ENCODE measurements around the gene SELE.
"Not testable (repeated sequence)": the region's sequence is repeated elsewhere in the genome, so short reads cannot be mapped to it uniquely, and the experiment has no call there.

Gene SELE

DNA sequence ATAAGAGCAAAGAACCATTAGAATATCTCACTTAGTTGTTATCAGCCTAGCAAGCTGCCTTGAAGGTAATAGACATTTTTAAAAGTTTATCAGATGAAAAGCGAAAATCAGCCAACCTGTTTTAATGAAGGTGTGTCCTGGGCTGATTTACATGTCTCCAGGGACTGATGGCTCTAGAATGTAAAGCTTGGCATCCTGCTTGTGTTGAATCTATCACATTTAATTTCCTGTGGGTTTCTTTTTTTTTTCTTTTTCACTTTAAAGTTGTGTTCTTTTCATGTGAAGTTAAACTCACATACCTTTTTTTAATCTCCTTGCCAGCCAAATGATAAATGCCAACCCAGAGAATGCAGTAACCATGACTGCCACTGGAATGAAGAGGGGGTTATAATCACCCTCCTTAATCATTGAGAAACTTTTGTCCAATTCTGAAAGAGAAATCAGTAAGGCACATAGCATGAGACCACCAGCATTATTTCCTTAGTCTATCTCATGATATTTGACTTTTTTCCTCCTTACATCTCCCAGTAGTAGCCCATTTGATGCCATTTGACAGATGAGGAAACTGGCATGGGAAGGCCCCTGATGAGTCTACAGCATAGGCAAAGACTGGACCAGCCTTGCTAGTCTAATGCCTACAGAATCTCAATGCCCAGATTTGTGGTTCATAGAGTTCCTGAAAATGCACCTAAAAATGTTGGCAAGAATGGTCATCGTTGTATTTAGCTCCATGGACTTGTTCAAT is 32.4 kb downstream of the SELE start:
- Mint-ChIP-seq H3K4me1 (peaks cover 61% of the 10 kb centered on the region), H3K36me3 (no peaks in the 10 kb centered on the region), H3K4me3 (no peak overlapping the region), H3K9me3 (no peaks in the 10 kb centered on the region), H3K27ac (no peak overlapping the region)
- no peak for DNase-seq (ENCODE audit: low spot score in 2 of 2)
- no peak for ATAC-seq

DNA sequence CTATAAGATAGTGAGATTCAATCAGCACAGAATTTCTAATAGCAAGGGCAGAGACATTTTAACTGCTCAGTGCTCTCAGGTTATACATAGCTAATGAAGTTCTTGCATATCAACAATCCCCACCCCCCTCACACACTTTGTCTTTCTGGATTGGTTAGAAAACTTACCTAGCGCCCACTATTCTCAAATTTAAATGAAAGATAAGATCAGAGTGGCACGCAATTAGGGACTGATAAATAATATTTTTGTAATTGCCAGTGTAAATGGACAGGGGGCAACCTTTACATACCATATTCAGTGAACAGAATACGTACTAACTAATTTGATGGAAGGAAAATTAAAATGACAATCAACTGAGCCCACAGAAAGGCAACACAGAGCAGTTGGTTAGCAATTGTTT is 34.2 kb downstream of the SELE start:
- no peak for DNase-seq (ENCODE audit: low spot score in 2 of 2)
- no peak overlapping the region for H3K4me3 Mint-ChIP-seq
- H3K36me3 Mint-ChIP-seq, result no peaks in the 10 kb centered on the region
- peaks cover 79% of the 10 kb centered on the region for H3K4me1 Mint-ChIP-seq
- no peak overlapping the region for H3K27ac Mint-ChIP-seq
- H3K9me3 Mint-ChIP-seq, result no peaks in the 10 kb centered on the region
- no peak for ATAC-seq

DNA sequence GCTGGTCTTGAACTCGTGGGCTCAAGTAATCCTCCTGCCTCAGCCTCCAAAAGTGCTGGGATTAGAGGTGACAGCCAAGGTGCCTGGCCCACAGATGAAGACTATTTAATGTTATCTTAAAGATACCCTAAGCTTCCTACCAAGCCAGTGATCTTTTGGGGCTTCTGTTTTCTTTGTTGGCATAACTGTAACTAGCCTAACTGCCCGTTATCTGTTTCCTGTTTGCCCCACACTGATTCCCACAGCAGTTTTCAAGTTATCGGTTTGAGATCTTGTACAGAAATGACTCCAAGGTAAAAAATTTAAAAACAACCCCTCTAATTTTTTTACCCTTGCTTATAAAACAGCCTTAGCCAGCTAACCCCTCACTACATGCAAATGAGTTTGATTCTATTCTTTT is 34.9 kb downstream of the SELE start:
- no peaks in the 10 kb centered on the region for H3K36me3 Mint-ChIP-seq
- H3K4me1 Mint-ChIP-seq, result peaks cover 84% of the 10 kb centered on the region
- peak overlapping the region; percentile 54 for H3K27ac Mint-ChIP-seq
- DNase-seq (ENCODE audit: low spot score in 2 of 2) (no peak), ATAC-seq (peak; percentile 65)
- H3K9me3 Mint-ChIP-seq, result no peaks in the 10 kb centered on the region
- H3K4me3 Mint-ChIP-seq, result peak overlapping the region; percentile 10

DNA sequence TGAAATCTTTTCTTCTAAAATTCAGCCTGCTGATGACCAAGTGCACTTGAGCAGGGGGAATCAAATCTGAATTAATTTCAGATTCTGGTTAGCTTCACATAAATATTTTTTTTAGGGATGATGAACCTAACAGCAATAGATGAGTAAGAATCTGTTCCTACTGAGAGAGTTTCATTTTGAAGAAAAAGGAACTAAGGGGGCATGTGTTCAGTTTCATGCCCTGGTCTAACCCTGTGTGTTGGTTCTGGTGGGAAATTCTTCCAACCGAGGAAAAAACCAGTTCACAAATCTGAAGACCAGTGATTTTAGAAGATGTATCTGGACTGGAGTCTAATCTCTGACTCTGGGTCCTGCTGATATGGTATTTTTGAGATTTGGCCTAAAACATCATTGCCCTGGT is 36.1 kb downstream of the SELE start:
- DNase-seq (ENCODE audit: low spot score in 2 of 2) (no peak), ATAC-seq (peak; percentile 46)
- H3K9me3 Mint-ChIP-seq, result no peaks in the 10 kb centered on the region
- H3K36me3 Mint-ChIP-seq, result no peaks in the 10 kb centered on the region
- peak overlapping the region; percentile 54 for H3K27ac Mint-ChIP-seq
- H3K4me1 Mint-ChIP-seq, result peaks cover 82% of the 10 kb centered on the region
- no peak overlapping the region for H3K4me3 Mint-ChIP-seq

DNA sequence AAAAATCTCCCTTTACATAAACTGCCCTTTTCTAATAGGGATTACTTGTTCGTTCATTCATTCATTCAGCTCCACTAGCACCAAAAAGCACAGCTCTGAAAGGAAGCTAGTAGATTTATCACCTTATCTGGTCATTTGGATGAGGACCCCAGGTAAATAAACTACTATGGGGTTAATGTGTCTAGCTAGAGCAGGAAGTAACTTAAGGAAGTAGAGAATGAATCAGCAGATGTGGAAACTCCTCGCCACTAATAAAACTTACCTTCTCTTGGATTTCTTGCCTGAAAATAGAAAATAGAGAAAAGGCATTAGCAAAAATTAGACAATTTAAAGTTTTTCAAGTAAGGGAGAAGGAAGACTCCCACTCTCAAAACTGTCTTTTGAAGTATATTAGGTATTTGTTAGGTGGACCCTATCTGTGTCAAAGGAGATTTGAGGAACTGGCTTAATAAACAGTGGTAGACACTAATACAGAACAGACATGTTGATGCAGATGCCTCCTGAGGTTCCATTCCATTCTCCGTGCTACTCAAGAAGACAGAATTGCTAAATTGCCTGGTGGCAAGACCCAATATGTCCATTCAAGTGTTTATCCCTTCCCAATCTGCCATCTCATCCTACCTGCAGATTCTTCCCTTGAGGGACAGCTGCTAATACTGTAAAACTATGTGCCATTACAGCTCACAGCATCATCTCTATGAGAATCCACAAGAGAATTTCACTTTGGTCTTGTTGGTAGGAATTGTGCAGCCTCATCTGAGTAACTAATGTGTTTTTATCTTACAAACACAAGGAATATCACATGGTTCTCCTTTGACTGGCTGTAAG is 37.4 kb downstream of the SELE start:
- no peak for ATAC-seq
- Mint-ChIP-seq H3K4me3 (no peak overlapping the region), H3K4me1 (peaks cover 82% of the 10 kb centered on the region), H3K27ac (no peak overlapping the region), H3K9me3 (no peaks in the 10 kb centered on the region), H3K36me3 (no peaks in the 10 kb centered on the region)
- no peak for DNase-seq (ENCODE audit: low spot score in 2 of 2)

DNA sequence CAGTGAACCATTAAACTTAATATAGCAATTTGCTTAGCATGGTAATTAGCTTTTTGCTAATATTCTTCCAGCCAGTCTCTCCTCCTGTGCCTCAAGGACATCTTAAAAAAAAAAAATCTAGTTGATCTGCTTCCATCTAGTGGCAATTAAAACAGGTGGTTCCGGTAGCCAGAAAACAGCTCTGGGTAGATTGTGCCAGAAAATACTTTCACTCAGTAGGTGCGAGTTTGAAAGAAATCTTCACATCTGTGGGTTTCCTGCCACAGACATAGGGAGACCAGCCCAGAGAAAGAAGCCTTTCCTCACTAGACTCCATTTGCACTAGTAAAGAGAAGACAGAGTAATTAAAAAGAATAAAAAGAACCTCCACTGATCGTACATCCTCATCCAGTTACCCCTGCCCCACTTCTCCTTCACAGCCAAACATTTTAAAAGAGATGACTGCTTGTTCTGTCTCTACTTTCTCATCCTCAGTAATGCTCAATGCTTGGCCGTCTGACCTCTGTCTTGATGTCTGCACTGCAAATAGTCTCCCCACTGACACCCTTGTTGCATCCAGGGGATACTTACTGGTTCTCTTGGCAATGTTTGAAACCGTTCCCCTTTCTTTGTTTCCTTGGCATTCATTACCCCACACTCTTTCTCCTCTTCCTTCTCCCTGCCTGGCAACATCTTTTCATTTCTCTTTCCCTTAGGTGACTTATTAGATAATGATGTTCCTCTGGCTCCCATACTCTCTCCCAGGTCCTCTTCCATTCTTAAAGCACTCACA is 39.4 kb downstream of the SELE start:
- H3K36me3 Mint-ChIP-seq, result no peaks in the 10 kb centered on the region
- H3K9me3 Mint-ChIP-seq, result no peaks in the 10 kb centered on the region
- peak; percentile 35 for ATAC-seq
- H3K4me1 Mint-ChIP-seq, result peaks cover 85% of the 10 kb centered on the region
- no peak for DNase-seq (ENCODE audit: low spot score in 2 of 2)
- H3K27ac Mint-ChIP-seq, result peak overlapping the region; percentile 32
- H3K4me3 Mint-ChIP-seq, result peak overlapping the region; percentile 11

DNA sequence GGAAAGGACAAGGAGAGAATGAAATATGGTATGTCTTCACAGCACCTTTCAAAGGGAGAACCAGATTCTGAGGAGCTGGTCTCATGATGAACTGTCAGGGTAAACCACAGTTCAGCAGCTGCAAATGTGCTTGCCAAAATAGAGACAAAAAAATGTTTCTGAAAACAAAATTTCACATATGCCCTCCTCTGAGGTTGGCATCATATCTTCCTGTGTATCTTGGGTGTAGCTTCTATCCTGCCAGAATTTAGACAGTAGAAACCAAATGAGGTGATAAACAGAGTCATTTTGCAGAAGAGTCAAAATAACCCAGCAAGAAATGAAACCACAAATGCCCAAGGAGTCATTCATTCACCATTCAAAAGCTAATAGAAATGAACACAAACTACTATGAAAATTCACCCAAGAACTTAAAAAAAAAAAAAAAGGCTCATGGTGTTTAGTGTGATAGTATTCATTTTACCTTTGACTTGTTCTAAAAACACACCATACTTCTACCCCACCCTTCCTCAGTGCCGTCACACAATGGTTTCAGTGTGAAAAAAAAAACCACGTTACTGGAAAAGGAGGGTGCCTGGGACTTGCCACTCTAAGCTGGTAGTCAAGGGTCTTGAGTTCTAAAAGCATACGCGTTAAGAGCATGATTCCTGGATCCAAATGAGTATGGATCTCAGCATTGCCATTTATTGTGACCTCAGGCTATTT is 41.0 kb downstream of the SELE start:
- Mint-ChIP-seq H3K36me3 (no peaks in the 10 kb centered on the region), H3K27ac (peak overlapping the region; percentile 11), H3K4me1 (peaks cover 74% of the 10 kb centered on the region), H3K9me3 (no peaks in the 10 kb centered on the region), H3K4me3 (peak overlapping the region; percentile 45)
- DNase-seq (ENCODE audit: low spot score in 2 of 2) (peak in 1 of 2 donors; percentile 72), ATAC-seq (peak; percentile 93)

DNA sequence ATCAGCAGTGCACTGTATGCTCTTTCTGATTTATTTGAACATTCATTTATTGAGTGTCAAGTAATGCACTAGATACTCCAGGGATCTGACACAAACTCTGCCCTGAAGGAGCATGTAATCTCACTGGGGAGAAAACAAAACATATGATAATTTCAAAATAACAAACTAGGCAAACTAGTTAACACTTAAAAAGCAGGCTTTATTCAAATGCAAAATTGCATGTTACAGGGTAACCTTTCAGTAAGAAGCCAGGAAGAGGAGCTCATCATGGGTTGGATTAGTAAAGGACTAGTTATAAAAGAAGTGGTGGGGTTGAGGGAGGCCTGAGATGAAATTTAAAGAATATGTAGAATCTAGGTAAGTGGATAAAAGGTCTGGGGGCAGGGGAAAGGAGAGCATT is 43.4 kb downstream of the SELE start:
- no peak for ATAC-seq
- Mint-ChIP-seq H3K4me1 (peaks cover 54% of the 10 kb centered on the region), H3K4me3 (no peak overlapping the region), H3K36me3 (no peaks in the 10 kb centered on the region), H3K27ac (no peak overlapping the region), H3K9me3 (no peaks in the 10 kb centered on the region)
- no peak for DNase-seq (ENCODE audit: low spot score in 2 of 2)

DNA sequence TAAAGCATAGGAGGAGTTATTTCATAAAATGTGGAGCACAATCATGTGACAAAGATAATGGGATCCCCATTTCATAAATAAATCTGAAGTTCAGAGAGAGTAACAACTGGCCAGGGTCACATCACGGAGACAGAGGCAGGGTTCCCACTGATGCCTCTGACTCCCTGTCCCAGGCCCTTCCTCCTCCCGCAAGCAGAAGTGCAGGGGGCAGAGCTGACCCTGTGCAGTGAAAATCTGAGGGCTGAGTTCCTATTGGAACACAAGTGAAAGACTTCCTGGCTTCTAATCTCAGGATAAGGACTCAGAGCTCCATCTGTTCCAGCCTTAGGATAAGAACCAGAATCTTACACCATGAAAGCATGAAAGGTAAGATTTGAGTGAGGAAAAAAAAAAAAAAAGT is 44.5 kb downstream of the SELE start:
- no peak for DNase-seq (ENCODE audit: low spot score in 2 of 2)
- Mint-ChIP-seq H3K36me3 (no peaks in the 10 kb centered on the region), H3K4me3 (no peak overlapping the region), H3K4me1 (peaks cover 43% of the 10 kb centered on the region), H3K27ac (no peak overlapping the region), H3K9me3 (no peaks in the 10 kb centered on the region)
- no peak for ATAC-seq

DNA sequence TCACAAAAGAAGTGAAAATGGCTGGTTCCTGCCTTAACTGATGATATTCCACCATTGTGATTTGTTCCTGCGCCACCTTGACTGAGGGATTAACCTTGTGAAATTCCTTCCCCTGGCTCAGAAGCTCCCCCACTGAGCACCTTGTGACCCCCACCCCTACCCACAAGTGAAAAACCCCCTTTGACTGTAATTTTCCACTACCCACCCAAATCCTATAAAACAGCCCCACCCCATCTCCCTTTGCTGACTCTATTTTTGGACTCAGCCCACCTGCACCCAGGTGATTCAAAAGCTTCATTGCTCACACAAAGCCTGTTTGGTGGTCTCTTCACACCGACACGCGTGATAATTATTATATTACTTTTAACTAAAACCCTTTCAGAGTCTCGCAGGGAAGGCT is 45.5 kb downstream of the SELE start:
- not testable (repeated sequence) for H3K27ac Mint-ChIP-seq; H3K4me3 Mint-ChIP-seq; ATAC-seq; H3K36me3 Mint-ChIP-seq; H3K9me3 Mint-ChIP-seq; DNase-seq (ENCODE audit: low spot score in 2 of 2)
- H3K4me1 Mint-ChIP-seq, result peaks cover 33% of the 10 kb centered on the region

DNA sequence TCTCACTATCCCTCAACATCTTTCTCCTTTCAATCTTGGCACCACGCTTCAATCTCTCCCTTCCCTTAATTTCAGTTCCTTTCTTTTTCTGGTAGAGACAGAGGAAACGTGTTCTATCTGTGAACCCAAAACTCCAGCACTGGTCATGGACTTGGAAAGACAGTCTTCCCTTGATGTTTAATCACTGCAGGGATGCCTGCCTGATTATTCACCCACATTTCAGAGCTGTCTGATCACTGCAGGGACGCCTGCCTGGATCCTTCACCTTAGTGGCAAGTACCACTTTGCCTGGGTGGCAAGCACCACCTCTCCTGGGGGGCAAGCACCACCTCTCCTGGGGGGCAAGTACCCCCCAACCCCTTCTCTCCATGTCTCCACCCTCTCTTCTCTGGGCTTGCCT is 50.2 kb downstream of the SELE start:
- Mint-ChIP-seq H3K36me3 (no peaks in the 10 kb centered on the region), H3K4me3 (no peak overlapping the region), H3K9me3 (no peaks in the 10 kb centered on the region), H3K4me1 (peaks cover 25% of the 10 kb centered on the region), H3K27ac (no peak overlapping the region)
- no peak for ATAC-seq
- no peak for DNase-seq (ENCODE audit: low spot score in 2 of 2)

DNA sequence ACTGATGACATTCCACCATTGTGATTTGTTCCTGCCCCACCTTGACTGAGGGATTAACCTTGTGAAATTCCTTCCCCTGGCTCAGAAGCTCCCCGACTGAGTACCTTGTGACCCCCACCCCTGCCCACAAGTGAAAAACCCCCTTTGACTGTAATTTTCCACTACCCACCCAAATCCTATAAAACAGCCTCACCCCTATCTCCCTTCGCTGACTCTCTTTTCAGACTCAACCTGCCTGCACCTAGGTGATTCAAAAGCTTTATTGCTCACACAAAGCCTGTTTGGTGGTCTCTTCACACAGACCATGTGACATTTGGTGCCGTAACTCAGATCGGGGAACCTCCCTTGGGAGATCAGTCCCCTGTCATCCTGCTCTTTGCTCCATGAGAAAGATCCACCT is 50.7 kb downstream of the SELE start:
- ATAC-seq; H3K36me3 Mint-ChIP-seq; H3K9me3 Mint-ChIP-seq; DNase-seq (ENCODE audit: low spot score in 2 of 2); H3K4me3 Mint-ChIP-seq; H3K27ac Mint-ChIP-seq: not testable (repeated sequence)
- H3K4me1 Mint-ChIP-seq, result peaks cover 25% of the 10 kb centered on the region

DNA sequence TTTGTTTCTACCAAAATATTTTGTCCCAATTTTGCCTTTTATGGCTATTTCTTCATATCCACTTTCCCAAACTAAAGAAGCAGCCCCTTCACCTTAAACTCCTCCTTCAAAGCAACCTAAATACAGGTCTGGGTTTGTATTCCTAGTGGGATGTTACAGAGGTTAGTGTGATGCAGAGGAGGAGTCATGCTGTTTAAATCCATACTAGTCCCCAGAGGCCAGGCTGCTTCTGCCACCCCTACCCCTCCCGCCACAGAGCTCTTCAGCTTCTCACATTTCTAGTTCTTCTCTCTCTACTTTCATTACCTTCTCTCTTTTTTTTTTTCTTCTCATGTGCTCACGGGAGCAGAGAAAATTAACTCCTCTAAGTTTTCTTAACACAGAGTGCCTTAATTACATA is 51.8 kb downstream of the SELE start:
- Mint-ChIP-seq H3K9me3 (no peaks in the 10 kb centered on the region), H3K4me1 (peaks cover 26% of the 10 kb centered on the region), H3K4me3 (no peak overlapping the region), H3K36me3 (no peaks in the 10 kb centered on the region), H3K27ac (no peak overlapping the region)
- ATAC-seq (no peak), DNase-seq (ENCODE audit: low spot score in 2 of 2) (no peak)

DNA sequence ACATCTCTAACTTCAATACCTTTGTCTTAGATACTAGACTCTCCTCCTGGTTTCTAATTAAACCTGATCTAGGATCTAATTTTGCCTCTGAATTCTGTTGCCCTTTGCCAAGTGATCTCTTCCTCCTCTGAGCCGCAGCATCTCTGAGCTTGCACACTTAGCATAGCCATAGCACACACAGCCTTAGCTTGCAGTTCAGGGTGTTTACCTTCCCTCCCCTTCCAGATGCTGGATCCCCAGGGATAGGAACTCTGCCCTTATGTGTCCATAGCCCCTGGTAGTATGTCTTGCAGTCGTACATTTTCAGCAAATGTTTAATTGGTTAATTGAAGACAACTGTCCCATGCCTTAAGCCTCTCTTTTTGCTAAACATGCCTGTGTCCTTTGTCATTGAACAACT is 52.7 kb downstream of the SELE start:
- peak; percentile 8 for ATAC-seq
- no peak for DNase-seq (ENCODE audit: low spot score in 2 of 2)
- H3K4me1 Mint-ChIP-seq, result peaks cover 36% of the 10 kb centered on the region
- peak overlapping the region; percentile 82 for H3K27ac Mint-ChIP-seq
- no peaks in the 10 kb centered on the region for H3K9me3 Mint-ChIP-seq
- peak overlapping the region; percentile 33 for H3K4me3 Mint-ChIP-seq
- no peaks in the 10 kb centered on the region for H3K36me3 Mint-ChIP-seq
